GM23248 (cell line): Measurements from ENCODE around the gene AKAP11. TPM values are rescaled to one million over a fixed set of nuclear protein-coding genes. Genes with fewer than 3 reads are reported as not detected.
A peak's percentile ranks its signal among the peaks of the same experiment; 100 is the strongest.

Experiments used
- DNase-seq: peaks from one replicate; pipeline ENCODE4 v3.0.0-alpha.2; 2015
- H2AFZ ChIP-seq: fragments of 200-600 bp; sonication (generic); 2 replicates; pipeline ENCODE4 v1.6.1; 2016; ENCODE audit warnings: antibody characterized with exemption
- H3F3A ChIP-seq: fragments of 200-600 bp; sonication (generic); 2 replicates; pipeline ENCODE4 v1.6.1; 2016; ENCODE audit warnings: mild to moderate bottlenecking, antibody characterized with exemption, mixed run types; ENCODE audit not compliant: insufficient read depth
- H3K27ac ChIP-seq: fragments of 200-600 bp; sonication (generic); 2 replicates; pipeline ENCODE4 v1.5.1; 2016; ENCODE audit warnings: mild to moderate bottlenecking
- H3K27me3 ChIP-seq: fragments of 200-600 bp; sonication (generic); replicated peaks from 2 replicates; pipeline ENCODE4 v1.6.1; 2016; ENCODE audit warnings: mild to moderate bottlenecking; ENCODE audit not compliant: insufficient read depth
- H3K36me3 ChIP-seq: fragments of 200-600 bp; sonication (generic); 2 replicates; pipeline ENCODE4 v1.6.1; 2016; ENCODE audit warnings: low read depth, mild to moderate bottlenecking
- H3K4me1 ChIP-seq: fragments of 200-600 bp; sonication (generic); 2 replicates; pipeline ENCODE4 v1.6.1; 2016; ENCODE audit warnings: mild to moderate bottlenecking; ENCODE audit not compliant: insufficient read depth
- H3K4me2 ChIP-seq: fragments of 200-600 bp; sonication (generic); one replicate; pipeline ENCODE4 v1.6.1; 2016; ENCODE audit warnings: mild to moderate bottlenecking; ENCODE audit not compliant: unreplicated experiment
- H3K4me3 ChIP-seq: fragments of 200-600 bp; sonication (generic); 2 replicates; pipeline ENCODE4 v1.5.1; 2016; ENCODE audit warnings: mild to moderate bottlenecking
- H3K79me2 ChIP-seq: fragments of 200-600 bp; sonication (generic); 2 replicates; pipeline ENCODE4 v1.6.1; 2016; ENCODE audit warnings: mild to moderate bottlenecking; ENCODE audit not compliant: insufficient read depth
- H3K9ac ChIP-seq: fragments of 200-600 bp; sonication (generic); 2 replicates; pipeline ENCODE4 v1.6.1; 2016; ENCODE audit warnings: mild to moderate bottlenecking
- H3K9me2 ChIP-seq: fragments of 200-600 bp; sonication (generic); 2 replicates; pipeline ENCODE4 v1.6.1; 2016; ENCODE audit warnings: mixed run types, mild to moderate bottlenecking, moderate library complexity; ENCODE audit not compliant: insufficient read depth
- H3K9me3 ChIP-seq: fragments of 200-600 bp; sonication (generic); one replicate; pipeline ENCODE4 v1.6.1; 2017; ENCODE audit warnings: low read depth
- H4K20me1 ChIP-seq: fragments of 200-600 bp; sonication (generic); 2 replicates; pipeline ENCODE4 v1.6.0; 2016; ENCODE audit not compliant: insufficient read depth
- EZH2 ChIP-seq: fragments of 200-600 bp; sonication (generic); IDR thresholded peaks from 2 replicates; pipeline ENCODE4 v1.6.1; 2018; ENCODE audit warnings: antibody characterized with exemption, mild to moderate bottlenecking; ENCODE audit not compliant: insufficient read depth, poor library complexity, severe bottlenecking
- EZH2phosphoT487 ChIP-seq: fragments of 200-600 bp; sonication (generic); IDR thresholded peaks from 2 replicates; pipeline ENCODE4 v1.6.1; 2018; ENCODE audit warnings: antibody characterized with exemption, moderate library complexity, mild to moderate bottlenecking, low read depth; ENCODE audit not compliant: insufficient read depth
- WGBS, 2 experiments: methylation state at CpG; one replicate each; pipeline ENCODE4 v1.1.6; 2015 to 2017; ENCODE audit warnings: low lambda C conversion rate in 2 of 2, low coverage in 1 of 2; ENCODE audit errors: missing lambda C conversion rate in 2 of 2; 5-methylcytosine and 5-hydroxymethylcytosine counted together
- in situ Hi-C: fragments of 300-500 bp; cut with MboI; formaldehyde crosslinking; loops from 2 replicates; pipeline ENCODE4 v1.15.0; 2020
- polyA plus RNA-seq: library from polyadenylated mRNA; unstranded; fragments of >200 nt; fragmentation: Nextera tagmentation; extraction: Ambion mirVana; gene quantifications from 2 replicates; pipeline ENCODE4 v1.2.1, GENCODE V29; 2016
- total RNA-seq: library from RNA; depleted of rRNA; stranded (reverse); fragments of >200 nt; shearing (Covaris generic); gene quantifications from 2 replicates; pipeline ENCODE4 v1.2.3, GENCODE V29; 2014

The AKAP11 gene
- total and polyA plus RNA-seq, 2 experiments from 2014 or later, result 5.3 to 25.3 TPM

DNA sequence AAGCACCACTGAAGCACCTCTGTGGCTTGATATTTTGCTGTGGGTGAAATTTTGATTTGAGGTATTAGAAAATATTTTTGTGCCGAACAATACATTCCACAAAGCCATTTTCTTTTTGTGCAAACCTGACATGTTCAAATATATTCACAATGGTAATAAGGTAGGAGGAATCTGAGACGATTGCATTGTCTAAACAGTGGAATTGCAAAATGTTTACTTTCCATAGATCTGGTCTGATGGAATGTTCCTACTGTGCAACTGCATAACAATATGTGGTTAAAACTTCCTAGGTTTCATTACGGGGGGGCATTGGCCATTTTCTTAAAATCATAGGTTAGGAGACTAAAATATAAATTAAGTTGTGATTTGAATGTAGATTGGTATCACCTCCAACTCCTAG lies 42.7 kb upstream of the AKAP11 start:
- no peaks in the 10 kb centered on the region for H3F3A ChIP-seq
- no peaks in the 10 kb centered on the region for H3K4me1 ChIP-seq
- no peaks in the 10 kb centered on the region for H3K9me3 ChIP-seq
- H2AFZ ChIP-seq, result no peak overlapping the region
- peaks cover 20% of the 10 kb centered on the region for H3K36me3 ChIP-seq
- DNase-seq, result no peak
- in situ Hi-C loops, result no loop called here
- no peaks in the 10 kb centered on the region for H3K27me3 ChIP-seq
- no peak overlapping the region for H3K4me3 ChIP-seq
- H3K9me2 ChIP-seq, result no peaks in the 10 kb centered on the region
- 98 to 99% methylated on average over 3 of the region's 3 CpGs for WGBS, 2 experiments
- no peaks in the 10 kb centered on the region for H3K79me2 ChIP-seq
- H4K20me1 ChIP-seq, result no peaks in the 10 kb centered on the region
- no peak for TF ChIP-seq EZH2
- TF ChIP-seq EZH2phosphoT487, result no peak
- no peak overlapping the region for H3K4me2 ChIP-seq
- H3K9ac ChIP-seq, result no peak overlapping the region
- no peak overlapping the region for H3K27ac ChIP-seq

DNA sequence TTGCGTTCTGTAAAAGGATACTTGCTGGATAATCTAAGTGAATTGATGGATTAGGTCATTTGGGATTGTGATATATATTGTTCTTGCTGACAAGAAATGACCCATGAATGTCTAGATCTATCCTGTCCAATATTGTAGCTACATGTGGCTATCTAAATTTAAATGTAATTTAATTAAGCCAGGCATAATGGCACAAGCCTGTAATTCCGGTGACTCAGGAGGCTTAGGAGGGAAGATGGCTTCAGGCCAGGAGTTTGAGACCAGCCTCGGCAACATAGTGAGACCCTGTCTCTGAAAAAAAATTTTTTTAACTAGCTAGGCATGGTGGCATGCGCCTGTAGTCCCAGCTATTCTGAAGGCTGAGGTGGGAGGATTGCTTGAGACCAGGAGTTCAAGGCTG lies 39.3 kb upstream of the AKAP11 start:
- no peaks in the 10 kb centered on the region for H4K20me1 ChIP-seq
- no peaks in the 10 kb centered on the region for H3F3A ChIP-seq
- no peaks in the 10 kb centered on the region for H3K79me2 ChIP-seq
- DNase-seq, result no peak
- H3K9me2 ChIP-seq, result no peaks in the 10 kb centered on the region
- no peak overlapping the region for H2AFZ ChIP-seq
- no peaks in the 10 kb centered on the region for H3K4me1 ChIP-seq
- H3K9me3 ChIP-seq, result no peaks in the 10 kb centered on the region
- in situ Hi-C loops, result no loop called here
- no peaks in the 10 kb centered on the region for H3K27me3 ChIP-seq
- no peak overlapping the region for H3K4me3 ChIP-seq
- H3K27ac ChIP-seq, result no peak overlapping the region
- no peak for TF ChIP-seq EZH2
- no peak for TF ChIP-seq EZH2phosphoT487
- H3K36me3 ChIP-seq, result peaks cover 11% of the 10 kb centered on the region
- WGBS, 2 experiments, result 96 to 97% methylated on average over 4 of the region's 4 CpGs
- no peak overlapping the region for H3K4me2 ChIP-seq
- no peak overlapping the region for H3K9ac ChIP-seq

DNA sequence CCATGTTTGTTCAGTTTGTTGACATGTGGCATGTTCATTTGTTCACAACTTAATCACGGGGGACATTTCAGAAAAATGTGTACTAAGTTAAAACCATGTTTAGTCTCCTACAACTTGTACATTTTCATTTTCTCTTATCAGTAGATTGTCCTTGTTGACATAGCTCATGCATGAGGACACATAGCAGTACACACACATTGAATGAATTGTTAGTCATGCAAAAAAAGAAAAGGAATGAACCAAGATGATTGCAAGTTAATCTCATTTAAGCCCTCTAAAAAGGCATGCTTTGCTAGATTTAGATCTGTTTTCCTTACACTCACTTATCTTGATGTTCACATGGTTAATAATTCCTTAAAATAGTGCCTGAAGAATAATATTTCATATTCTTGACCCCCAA lies 38.2 kb upstream of the AKAP11 start:
- 4 to 14% methylated on average over 1 of the region's 1 CpG for WGBS, 2 experiments

GRCh38 chr13:42239161-42239560 lies 32.8 kb upstream of the AKAP11 start:
- WGBS, 2 experiments, result 91 to 97% methylated on average over 1 of the region's 1 CpG
- in situ Hi-C loops, result no loop called here
- no peak overlapping the region for H3K9ac ChIP-seq
- H3K27me3 ChIP-seq, result no peaks in the 10 kb centered on the region
- no peak overlapping the region for H3K4me2 ChIP-seq
- peak; percentile 10 for DNase-seq
- peaks cover 8% of the 10 kb centered on the region; the same call in 1 of the 2 replicates for H3K4me1 ChIP-seq
- H3K9me2 ChIP-seq, result no peaks in the 10 kb centered on the region
- H3F3A ChIP-seq, result no peaks in the 10 kb centered on the region
- no peak overlapping the region for H3K27ac ChIP-seq
- TF ChIP-seq EZH2 (no peak), EZH2phosphoT487 (no peak)
- no peaks in the 10 kb centered on the region for H3K79me2 ChIP-seq
- no peaks in the 10 kb centered on the region for H3K36me3 ChIP-seq
- no peak overlapping the region for H3K4me3 ChIP-seq
- H2AFZ ChIP-seq, result no peak overlapping the region
- H3K9me3 ChIP-seq, result no peaks in the 10 kb centered on the region
- no peaks in the 10 kb centered on the region for H4K20me1 ChIP-seq

More for the DNA sequence above, 38.2 kb upstream of the AKAP11 start:
- in situ Hi-C loops, result no loop called here
- no peak overlapping the region for H3K4me2 ChIP-seq
- H3K4me1 ChIP-seq, result no peaks in the 10 kb centered on the region
- H2AFZ ChIP-seq, result no peak overlapping the region
- peaks cover 11% of the 10 kb centered on the region for H3K36me3 ChIP-seq
- no peaks in the 10 kb centered on the region for H3F3A ChIP-seq
- no peak for DNase-seq
- no peak overlapping the region for H3K27ac ChIP-seq
- no peak for TF ChIP-seq EZH2
- no peaks in the 10 kb centered on the region for H4K20me1 ChIP-seq
- no peak overlapping the region for H3K9ac ChIP-seq
- no peaks in the 10 kb centered on the region for H3K79me2 ChIP-seq
- no peak overlapping the region for H3K4me3 ChIP-seq
- no peaks in the 10 kb centered on the region for H3K9me2 ChIP-seq
- H3K9me3 ChIP-seq, result no peaks in the 10 kb centered on the region
- no peaks in the 10 kb centered on the region for H3K27me3 ChIP-seq

DNA sequence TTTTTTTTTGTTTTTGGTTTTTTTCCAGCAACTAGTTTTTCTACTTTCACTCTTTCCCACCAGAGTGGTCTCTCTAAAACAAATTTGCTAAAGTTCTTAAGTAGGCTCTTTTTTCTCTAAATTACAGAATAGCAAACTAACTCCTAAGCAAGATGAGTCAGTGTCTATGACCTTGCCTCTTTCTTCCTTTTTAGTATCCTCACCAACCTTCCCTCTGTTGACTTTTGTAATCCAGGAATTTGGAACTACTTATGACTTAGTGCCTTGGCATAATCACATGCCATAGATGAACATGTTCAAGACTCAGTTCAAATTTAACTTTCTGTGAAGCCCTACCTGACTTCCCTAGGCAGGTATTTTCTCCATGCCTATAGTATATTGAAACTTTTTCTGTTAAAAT lies 32.3 kb upstream of the AKAP11 start:
- no peaks in the 10 kb centered on the region for H4K20me1 ChIP-seq
- peak; percentile 10 for DNase-seq
- in situ Hi-C loops, result no loop called here
- H3K27me3 ChIP-seq, result no peaks in the 10 kb centered on the region
- H3K4me3 ChIP-seq, result no peak overlapping the region
- H3K79me2 ChIP-seq, result no peaks in the 10 kb centered on the region
- H3K9ac ChIP-seq, result no peak overlapping the region
- H3K27ac ChIP-seq, result no peak overlapping the region
- H3K4me2 ChIP-seq, result no peak overlapping the region
- no peaks in the 10 kb centered on the region for H3K36me3 ChIP-seq
- no peaks in the 10 kb centered on the region for H3K9me2 ChIP-seq
- H3K4me1 ChIP-seq, result peaks cover 8% of the 10 kb centered on the region; the same call in 1 of the 2 replicates
- no peaks in the 10 kb centered on the region for H3F3A ChIP-seq
- no peak for TF ChIP-seq EZH2phosphoT487
- TF ChIP-seq EZH2, result no peak
- no peak overlapping the region for H2AFZ ChIP-seq
- no peaks in the 10 kb centered on the region for H3K9me3 ChIP-seq
